MM.1S (cell line): Measurements from ENCODE around the gene SDCCAG8.

Source experiments
- DNase-seq: peaks from one replicate; pipeline ENCODE4 v3.0.0-alpha.2; 2015
- H2AFZ ChIP-seq: fragments of 300-600 bp; sonication (generic); 2 replicates; pipeline ENCODE4 v1.6.0; 2016; ENCODE audit warnings: antibody characterized with exemption, low read length
- H3F3A ChIP-seq: fragments of 300-600 bp; sonication (generic); 2 replicates; pipeline ENCODE4 v1.6.1; 2016; ENCODE audit warnings: mild to moderate bottlenecking, antibody characterized with exemption, low read length, moderate library complexity, mixed read lengths; ENCODE audit not compliant: insufficient read depth
- H3K27ac ChIP-seq: fragments of 300-600 bp; sonication (generic); 2 replicates; pipeline ENCODE4 v1.5.1; 2016; ENCODE audit warnings: mild to moderate bottlenecking, low read length
- H3K27me3 ChIP-seq: fragments of 300-600 bp; sonication (generic); replicated peaks from 2 replicates; pipeline ENCODE4 v1.6.0; 2016; ENCODE audit warnings: low read length; ENCODE audit not compliant: insufficient read depth
- H3K36me3 ChIP-seq: fragments of 300-600 bp; sonication (generic); replicated peaks from 2 replicates; pipeline ENCODE4 v1.6.1; 2016; ENCODE audit warnings: mild to moderate bottlenecking, low read length, mixed read lengths; ENCODE audit not compliant: insufficient read depth
- H3K4me1 ChIP-seq: fragments of 300-600 bp; sonication (generic); 2 replicates; pipeline ENCODE4 v1.6.1; 2016; ENCODE audit warnings: low read length, mixed read lengths
- H3K4me2 ChIP-seq: fragments of 300-600 bp; sonication (generic); 2 replicates; pipeline ENCODE4 v1.6.0; 2016; ENCODE audit warnings: low read depth, low read length
- H3K4me3 ChIP-seq: fragments of 300-600 bp; sonication (generic); 2 replicates; pipeline ENCODE4 v1.5.1; 2016; ENCODE audit warnings: low read length, mixed read lengths
- H3K79me2 ChIP-seq: fragments of 300-600 bp; sonication (generic); 2 replicates; pipeline ENCODE4 v1.6.1; 2016; ENCODE audit warnings: mixed run types, low read length, mixed read lengths
- H3K9ac ChIP-seq: fragments of 300-600 bp; sonication (generic); 2 replicates; pipeline ENCODE4 v1.6.1; 2016; ENCODE audit warnings: low read length, mixed read lengths
- H3K9me2 ChIP-seq: fragments of 300-600 bp; sonication (generic); replicated peaks from 2 replicates; pipeline ENCODE4 v1.6.1; 2016; ENCODE audit warnings: mild to moderate bottlenecking, low read length, mixed read lengths; ENCODE audit not compliant: insufficient read depth
- H3K9me3 ChIP-seq: fragments of 300-600 bp; sonication (generic); replicated peaks from 2 replicates; pipeline ENCODE4 v1.6.1; 2016; ENCODE audit warnings: mild to moderate bottlenecking, low read length, mixed read lengths; ENCODE audit not compliant: insufficient read depth
- H4K20me1 ChIP-seq: fragments of 300-600 bp; sonication (generic); 2 replicates; pipeline ENCODE4 v1.6.1; 2016; ENCODE audit warnings: mild to moderate bottlenecking, low read length, moderate library complexity, mixed read lengths; ENCODE audit not compliant: insufficient read depth
- CTCF ChIP-seq: fragments of 300-600 bp; sonication (generic); IDR thresholded peaks from 2 replicates; pipeline ENCODE4 v1.5.1; 2016; ENCODE audit warnings: antibody characterized with exemption, low read length, mixed read lengths
- EZH2 ChIP-seq: fragments of 300-600 bp; sonication (generic); optimal IDR thresholded peaks from 2 replicates; pipeline ENCODE3; 2017; ENCODE audit warnings: low read depth, mild to moderate bottlenecking, antibody characterized with exemption, low read length, mixed read lengths
- EZH2phosphoT487 ChIP-seq: fragments of 300-600 bp; sonication (generic); IDR thresholded peaks from 2 replicates; pipeline ENCODE4 v1.6.1; 2018; ENCODE audit warnings: antibody characterized with exemption, low read length

Gene SDCCAG8

GRCh38 chr1:243422362-243422761 is 166.5 kb downstream of the SDCCAG8 start:
- no peaks in the 10 kb centered on the region for H3K9me3 ChIP-seq
- peak overlapping the region; percentile 64; the same call in 1 of the 2 replicates for H3K27ac ChIP-seq
- H3K9me2 ChIP-seq = no peaks in the 10 kb centered on the region
- H3F3A ChIP-seq = peaks cover 12% of the 10 kb centered on the region; the same call in 1 of the 2 replicates
- H2AFZ ChIP-seq = no peak overlapping the region
- H3K4me2 ChIP-seq = peak overlapping the region; percentile 49
- no peaks in the 10 kb centered on the region for H3K79me2 ChIP-seq
- no peak for DNase-seq
- no peak overlapping the region for H3K9ac ChIP-seq
- no peaks in the 10 kb centered on the region for H3K36me3 ChIP-seq
- H3K4me3 ChIP-seq = peak overlapping the region; percentile 27; the same call in 1 of the 2 replicates
- no peak for TF ChIP-seq EZH2
- H3K27me3 ChIP-seq = no peaks in the 10 kb centered on the region
- peaks cover 12% of the 10 kb centered on the region for H3K4me1 ChIP-seq
- H4K20me1 ChIP-seq = no peaks in the 10 kb centered on the region

- H3F3A ChIP-seq = no peaks in the 10 kb centered on the region
- no peak overlapping the region for H2AFZ ChIP-seq
- H3K27ac ChIP-seq = no peak overlapping the region
- no peak overlapping the region for H3K4me2 ChIP-seq
- H3K9me3 ChIP-seq = no peaks in the 10 kb centered on the region
- H3K9ac ChIP-seq = no peak overlapping the region
- no peaks in the 10 kb centered on the region for H4K20me1 ChIP-seq
- H3K4me3 ChIP-seq = no peak overlapping the region
- no peaks in the 10 kb centered on the region for H3K79me2 ChIP-seq
- H3K36me3 ChIP-seq = no peaks in the 10 kb centered on the region
- no peak for DNase-seq
- TF ChIP-seq EZH2 (no peak), EZH2phosphoT487 (no peak), CTCF (no peak)
- no peaks in the 10 kb centered on the region for H3K9me2 ChIP-seq
- H3K27me3 ChIP-seq = no peaks in the 10 kb centered on the region
- no peaks in the 10 kb centered on the region for H3K4me1 ChIP-seq
These were observed 172.2 kb downstream of the SDCCAG8 start for GRCh38 chr1:243428084-243428483.

- Histone ChIP-seq H3K36me3 (no peaks in the 10 kb centered on the region), H3K4me2 (no peak overlapping the region), H3K9ac (no peak overlapping the region), H2AFZ (no peak overlapping the region), H3F3A (no peaks in the 10 kb centered on the region), H3K9me2 (no peaks in the 10 kb centered on the region), H4K20me1 (no peaks in the 10 kb centered on the region), H3K27me3 (no peaks in the 10 kb centered on the region), H3K4me1 (no peaks in the 10 kb centered on the region), H3K79me2 (no peaks in the 10 kb centered on the region), H3K9me3 (no peaks in the 10 kb centered on the region), H3K27ac (no peak overlapping the region), H3K4me3 (no peak overlapping the region)
- TF ChIP-seq EZH2 (no peak), EZH2phosphoT487 (no peak), CTCF (no peak)
- no peak for DNase-seq
These were observed 172.9 kb downstream of the SDCCAG8 start for GRCh38 chr1:243428617-243429342.

- H4K20me1 ChIP-seq = no peaks in the 10 kb centered on the region
- no peak overlapping the region for H3K27ac ChIP-seq
- H3K4me3 ChIP-seq = no peak overlapping the region
- no peaks in the 10 kb centered on the region for H3K4me1 ChIP-seq
- no peaks in the 10 kb centered on the region for H3K9me2 ChIP-seq
- H3K27me3 ChIP-seq = no peaks in the 10 kb centered on the region
- TF ChIP-seq EZH2 (no peak), CTCF (no peak), EZH2phosphoT487 (no peak)
- H3F3A ChIP-seq = no peaks in the 10 kb centered on the region
- H3K9ac ChIP-seq = no peak overlapping the region
- H3K4me2 ChIP-seq = no peak overlapping the region
- no peaks in the 10 kb centered on the region for H3K79me2 ChIP-seq
- no peaks in the 10 kb centered on the region for H3K9me3 ChIP-seq
- H3K36me3 ChIP-seq = no peaks in the 10 kb centered on the region
- DNase-seq = no peak
- H2AFZ ChIP-seq = no peak overlapping the region
These were observed 175.8 kb downstream of the SDCCAG8 start for GRCh38 chr1:243431591-243431990.
